DOHH2 (cell line): ENCODE measurements around the gene CELF5.

Source experiments
- CTCF ChIP-seq: fragments of 200-600 bp; sonication (generic); IDR thresholded peaks from one replicate; pipeline ENCODE4 v1.5.1; 2014; ENCODE audit warnings: antibody characterized with exemption, mild to moderate bottlenecking, low read depth, low read length; ENCODE audit not compliant: poor library complexity, severe bottlenecking
- EZH2phosphoT487 ChIP-seq: fragments of 200-600 bp; sonication (generic); IDR thresholded peaks from 2 replicates; pipeline ENCODE4 v1.6.1; 2017; ENCODE audit warnings: borderline replicate concordance, mild to moderate bottlenecking, antibody characterized with exemption, low read length, moderate library complexity, mixed read lengths

DNA sequence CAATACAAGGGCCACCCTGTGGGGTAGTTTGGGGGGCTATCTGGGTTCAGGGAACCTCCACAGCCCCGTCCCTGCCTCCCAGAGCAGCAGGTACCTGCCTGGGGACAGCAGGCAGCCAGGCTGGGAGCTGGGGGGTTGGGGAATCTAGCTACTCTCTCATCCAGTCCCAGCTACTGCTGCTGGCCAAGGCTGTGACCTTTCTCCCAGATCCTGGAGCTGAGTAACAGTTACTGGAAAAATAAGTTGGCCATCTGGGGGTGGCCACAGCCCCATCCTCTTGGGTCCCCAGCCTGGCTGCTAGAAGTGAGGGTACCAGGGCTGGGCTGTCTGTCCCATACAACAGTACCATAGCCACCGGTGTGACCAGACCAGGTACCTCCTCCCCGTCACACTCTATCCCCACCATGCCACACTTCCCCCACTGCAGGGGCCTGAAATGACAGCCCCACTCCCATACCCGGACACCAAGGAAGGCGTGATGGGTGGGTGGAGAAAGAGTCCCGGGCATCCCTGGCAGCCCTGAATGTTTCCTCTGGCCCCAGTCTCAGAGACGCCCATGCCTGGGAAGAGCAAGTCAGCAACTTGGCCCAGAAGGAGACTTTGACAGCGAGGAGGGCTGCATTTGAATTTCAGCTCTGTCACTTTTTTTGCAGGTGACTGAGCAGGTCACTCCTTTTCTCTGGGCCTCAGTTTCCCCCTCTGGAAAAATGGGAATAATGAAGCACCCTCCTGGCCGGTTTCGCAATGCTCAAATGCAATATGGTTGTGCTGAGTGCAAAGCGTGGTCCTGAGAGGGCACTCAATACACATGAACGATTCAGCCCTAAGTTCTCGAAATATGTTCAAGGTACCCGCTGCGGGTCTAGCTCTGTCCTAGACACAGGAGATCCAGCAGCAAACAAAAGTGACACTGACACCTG lies 111.2 kb downstream of the CELF5 start:
- no peak for TF ChIP-seq CTCF
- no peak for TF ChIP-seq EZH2phosphoT487
